Measurements from ENCODE around the gene SHISA6. TPM values are rescaled to one million over a fixed set of nuclear protein-coding genes. Genes with fewer than 3 reads are reported as not detected.

The SHISA6 gene
- total RNA-seq, 1 donor from 2014 or later, result 1.4 TPM

GRCh38 chr17:11273596-11273995 is 32.6 kb downstream of the SHISA6 start:
- no peaks in the 10 kb centered on the region for H3K4me1 Mint-ChIP-seq
- no peak for DNase-seq (ENCODE audit: low read depth, low spot score)

DNA sequence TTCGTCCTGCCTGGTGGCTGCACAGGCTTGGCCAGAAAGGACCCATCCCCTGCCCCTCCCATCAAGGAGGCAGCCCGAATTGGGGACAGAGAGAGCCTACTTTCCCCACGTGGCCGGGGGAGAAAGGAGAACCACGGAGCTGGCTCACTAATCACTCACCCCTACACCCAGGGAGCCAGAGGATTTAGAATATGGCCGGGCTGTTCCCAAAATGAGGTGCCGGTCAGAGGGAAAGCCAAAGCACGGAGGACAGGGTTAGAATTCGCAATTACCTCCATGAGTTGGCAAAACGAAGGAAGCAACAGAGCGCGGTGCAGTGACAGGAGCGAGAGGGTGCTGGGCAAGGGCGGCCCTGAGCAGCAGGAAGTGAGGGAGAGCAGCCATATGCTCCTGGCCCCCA is 33.1 kb downstream of the SHISA6 start:
- Mint-ChIP-seq H3K4me3 (no peak overlapping the region), H3K4me1 (no peaks in the 10 kb centered on the region), H3K36me3 (ENCODE audit: low read depth) (no peaks in the 10 kb centered on the region), H3K9me3 (no peaks in the 10 kb centered on the region), H3K27me3 (ENCODE audit: low read depth) (no peaks in the 10 kb centered on the region), H3K27ac (ENCODE audit: unreplicated experiment) (no peak overlapping the region)
- TF ChIP-seq CTCF (conservative IDR thresholded peaks at IDR 0.05), result no peak
- DNase-seq (ENCODE audit: low read depth, low spot score), result no peak

More at GRCh38 chr17:11273596-11273995, 32.6 kb downstream of the SHISA6 start:
- Mint-ChIP-seq H3K36me3 (ENCODE audit: low read depth) (no peaks in the 10 kb centered on the region), H3K27me3 (ENCODE audit: low read depth) (no peaks in the 10 kb centered on the region), H3K9me3 (no peaks in the 10 kb centered on the region), H3K27ac (ENCODE audit: unreplicated experiment) (no peak overlapping the region), H3K4me3 (no peak overlapping the region)
- TF ChIP-seq CTCF (conservative IDR thresholded peaks at IDR 0.05), result no peak

DNA sequence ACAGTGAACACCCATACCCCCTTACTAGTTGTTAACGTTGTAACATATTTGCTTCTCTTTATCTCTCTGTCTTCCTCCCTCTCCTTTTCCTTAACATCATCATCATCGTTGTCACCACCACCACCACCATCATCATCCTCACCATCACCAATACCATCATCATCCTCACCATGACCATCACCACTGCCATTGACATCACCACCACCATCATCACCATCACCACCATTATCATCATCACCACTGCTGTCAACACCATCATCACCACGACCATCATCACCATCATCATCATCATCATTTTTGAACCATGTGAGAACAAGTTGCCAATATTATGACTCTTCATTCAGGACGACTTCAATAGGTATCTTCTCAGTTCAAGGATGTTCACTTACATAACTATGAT is 35.5 kb downstream of the SHISA6 start:
- Mint-ChIP-seq H3K4me1 (no peaks in the 10 kb centered on the region), H3K27ac (ENCODE audit: unreplicated experiment) (no peak overlapping the region), H3K4me3 (no peak overlapping the region), H3K27me3 (ENCODE audit: low read depth) (peaks cover 2% of the 10 kb centered on the region), H3K9me3 (peaks cover 9% of the 10 kb centered on the region), H3K36me3 (ENCODE audit: low read depth) (peaks cover 2% of the 10 kb centered on the region)
- TF ChIP-seq CTCF (conservative IDR thresholded peaks at IDR 0.05), result no peak
- DNase-seq (ENCODE audit: low read depth, low spot score), result no peak

GRCh38 chr17:11278186-11278991 is 37.4 kb downstream of the SHISA6 start:
- TF ChIP-seq CTCF (conservative IDR thresholded peaks at IDR 0.05), result no peak
- no peak for DNase-seq (ENCODE audit: low read depth, low spot score)
- Mint-ChIP-seq H3K27me3 (ENCODE audit: low read depth) (peaks cover 2% of the 10 kb centered on the region), H3K4me1 (no peaks in the 10 kb centered on the region), H3K36me3 (ENCODE audit: low read depth) (peaks cover 5% of the 10 kb centered on the region), H3K27ac (ENCODE audit: unreplicated experiment) (no peak overlapping the region), H3K9me3 (peaks cover 12% of the 10 kb centered on the region), H3K4me3 (no peak overlapping the region)

- Mint-ChIP-seq H3K27ac (ENCODE audit: unreplicated experiment) (no peak overlapping the region), H3K4me3 (no peak overlapping the region), H3K4me1 (no peaks in the 10 kb centered on the region), H3K9me3 (peaks cover 12% of the 10 kb centered on the region), H3K27me3 (ENCODE audit: low read depth) (peaks cover 2% of the 10 kb centered on the region), H3K36me3 (ENCODE audit: low read depth) (peaks cover 5% of the 10 kb centered on the region)
- TF ChIP-seq CTCF (conservative IDR thresholded peaks at IDR 0.05), result no peak
- no peak for DNase-seq (ENCODE audit: low read depth, low spot score)
Measured at GRCh38 chr17:11278992-11279270, 37.9 kb downstream of the SHISA6 start.
